Right lobe of liver (tissue), 6 donors: ENCODE data around the gene GALNT15. TPM values are rescaled to one million over a fixed set of nuclear protein-coding genes. Genes with fewer than 3 reads are reported as not detected.
A peak's percentile ranks its signal among the peaks of the same experiment; 100 is the strongest.

Source experiments
- ATAC-seq, 4 donors: fragments of 200-7000 bp; cut with Tn5 transposase; one replicate each; pipeline ENCODE4 v1.9.1; 2020; ENCODE audit warnings: mild to moderate bottlenecking in 4 of 4, moderate library complexity in 4 of 4
- DNase-seq, 3 donors: peaks; one replicate each; pipeline ENCODE4 v3.0.0-alpha.2; 2020
- H3K27ac ChIP-seq, 3 donors: fragments of 200-600 bp; one replicate each; pipeline ENCODE4 v1.8.0; 2022
- H3K27me3 ChIP-seq, 2 donors: fragments of 200-600 bp; one replicate each; pipeline ENCODE4 v1.8.0; 2022
- H3K36me3 ChIP-seq, 4 donors: fragments of 200-600 bp; sonication (generic) in 1 of 4; one replicate each; pipeline versions ENCODE4 v1.5.1 to v1.8.0; 2017 to 2022; ENCODE audit warnings: control low read depth in 1 of 4
- H3K4me1 ChIP-seq, 4 donors: fragments of 200-600 bp; sonication (generic) in 1 of 4; one replicate each; pipeline versions ENCODE4 v1.5.1 to v1.8.0; 2017 to 2022; ENCODE audit warnings: control low read depth in 1 of 4
- H3K4me3 ChIP-seq, 3 donors: fragments of 200-600 bp; one replicate each; pipeline ENCODE4 v1.8.0; 2022
- H3K9me3 ChIP-seq, 4 donors: fragments of 200-600 bp; sonication (generic) in 1 of 4; one replicate each; pipeline versions ENCODE4 v1.5.1 to v1.8.0; 2017 to 2022; ENCODE audit warnings: control low read depth in 1 of 4
- CTCF ChIP-seq, 4 donors: fragments of 200-600 bp in 3 of 4; fragments of 450-650 bp in 1 of 4; IDR thresholded peaks; one replicate each; pipeline versions ENCODE4 v1.5.1 to v1.8.0; 2016 to 2022; ENCODE audit warnings: antibody characterized with exemption in 4 of 4, mild to moderate bottlenecking in 2 of 4
- POLR2A ChIP-seq: fragments of 450-650 bp; IDR thresholded peaks from one replicate; pipeline ENCODE4 v1.6.1; 2017; ENCODE audit warnings: antibody characterized with exemption, mild to moderate bottlenecking
- WGBS: methylation state at CpG from one replicate; pipeline ENCODE4 v1.1.6; 2018; ENCODE audit warnings: low coverage, low lambda C conversion rate; ENCODE audit not compliant: insufficient coverage; ENCODE audit errors: missing lambda C conversion rate; 5-methylcytosine and 5-hydroxymethylcytosine counted together
- intact Hi-C, 2 donors: fragments of 100-400 bp; cut with DNase I; formaldehyde crosslinking; loops; one replicate each; pipeline versions ENCODE4 v1.11.2 to v1.14.1; 2022
- total RNA-seq, 6 experiments: library from RNA; depleted of rRNA in 2 of 6; stranded (reverse); fragments of >200 nt in 2 of 6; fragmentation: NEBNext Ultra II Directional in 3 of 6; extraction: Animal tissue kit (Norgen Biotek cat#: 25700) in 3 of 6; gene quantifications; one replicate each; pipeline versions ENCODE4 v1.1.0 to v1.2.4, GENCODE V29; 2016 to 2023
- donor health status: DM: no; HTN: yes; CAD: no.
- donor health status: DM: no; HTN: no; CAD: no.
- donor health status: DM: no; HTN: no; CAD: no.
- donor health status: DM: no; HTN: yes; CAD: no.
- donor health status: DM: no; HTN: yes; CAD: no.

The GALNT15 gene
- total RNA-seq, 6 experiments from 2014 or later = 2.0 to 9.2 (median 4.0) TPM

- Histone ChIP-seq H3K9me3 (no peaks in the 10 kb centered on the region), H3K4me1 (no peaks in the 10 kb centered on the region), H3K27me3 (no peaks in the 10 kb centered on the region), H3K27ac (no peak overlapping the region), H3K36me3 (no peaks in the 10 kb centered on the region), H3K4me3 (no peak overlapping the region)
- ATAC-seq (no peak), DNase-seq (no peak)
- 71% methylated on average over 6 of the region's 6 CpGs for WGBS
- intact Hi-C loops = no loop called here
- TF ChIP-seq CTCF (IDR thresholded peaks at IDR 0.05) = no peak
- TF ChIP-seq POLR2A = no peak
These were observed 26.3 kb upstream of the GALNT15 start for GRCh38 chr3:16148213-16148612.

GRCh38 chr3:16148783-16149182 is 25.7 kb upstream of the GALNT15 start:
- Histone ChIP-seq H3K27me3 (no peaks in the 10 kb centered on the region), H3K27ac (peak overlapping the region in 1 of 3 donors; percentile 34), H3K4me1 (no peaks in the 10 kb centered on the region), H3K9me3 (no peaks in the 10 kb centered on the region), H3K4me3 (no peak overlapping the region), H3K36me3 (no peaks in the 10 kb centered on the region)
- ATAC-seq (peak; percentile 53 to 80 (median 74)), DNase-seq (peak in 2 of 3 donors; percentile 48 to 52)
- TF ChIP-seq CTCF (IDR thresholded peaks at IDR 0.05) (no peak), POLR2A (no peak)
- intact Hi-C loops = no loop called here
- WGBS = 39% methylated on average over 4 of the region's 4 CpGs

GRCh38 chr3:16150285-16150684 is 24.2 kb upstream of the GALNT15 start:
- WGBS = 71% methylated on average over 1 of the region's 1 CpG
- intact Hi-C loops = no loop called here

GRCh38 chr3:16151109-16151508 is 23.4 kb upstream of the GALNT15 start:
- H3K36me3 ChIP-seq = no peaks in the 10 kb centered on the region
- H3K9me3 ChIP-seq = no peaks in the 10 kb centered on the region
- no peak overlapping the region for H3K4me3 ChIP-seq
- H3K27ac ChIP-seq = no peak overlapping the region
- intact Hi-C loops = no loop called here
- ATAC-seq = peak; percentile 55 to 78 (median 74)
- TF ChIP-seq POLR2A = no peak
- TF ChIP-seq CTCF (IDR thresholded peaks at IDR 0.05) = no peak
- no peaks in the 10 kb centered on the region for H3K4me1 ChIP-seq
- 42% methylated on average over 3 of the region's 4 CpGs for WGBS
- no peaks in the 10 kb centered on the region for H3K27me3 ChIP-seq
- DNase-seq = peak; percentile 58 to 77 (median 67)

More at GRCh38 chr3:16150285-16150684, 24.2 kb upstream of the GALNT15 start:
- no peak for DNase-seq
- no peaks in the 10 kb centered on the region for H3K4me1 ChIP-seq
- no peak for TF ChIP-seq POLR2A
- TF ChIP-seq CTCF (IDR thresholded peaks at IDR 0.05) = no peak
- no peak overlapping the region for H3K27ac ChIP-seq
- no peaks in the 10 kb centered on the region for H3K9me3 ChIP-seq
- H3K36me3 ChIP-seq = no peaks in the 10 kb centered on the region
- no peaks in the 10 kb centered on the region for H3K27me3 ChIP-seq
- ATAC-seq = no peak
- H3K4me3 ChIP-seq = no peak overlapping the region

GRCh38 chr3:16168211-16168610 is 6.3 kb upstream of the GALNT15 start:
- no peak for DNase-seq
- intact Hi-C loops = no loop called here
- ATAC-seq = no peak

More at GRCh38 chr3:16168211-16168610, 6.3 kb upstream of the GALNT15 start:
- H3K36me3 ChIP-seq = no peaks in the 10 kb centered on the region
- no peaks in the 10 kb centered on the region for H3K27me3 ChIP-seq
- H3K4me3 ChIP-seq = no peak overlapping the region
- H3K4me1 ChIP-seq = no peaks in the 10 kb centered on the region
- H3K27ac ChIP-seq = no peak overlapping the region
- no peaks in the 10 kb centered on the region for H3K9me3 ChIP-seq
- TF ChIP-seq POLR2A = no peak
- no peak for TF ChIP-seq CTCF (IDR thresholded peaks at IDR 0.05)
- 89% methylated on average over 2 of the region's 6 CpGs for WGBS
